Keratinocyte (primary cell): ENCODE results near the gene TLE7. TPM values are rescaled to one million over a fixed set of nuclear protein-coding genes. Genes with fewer than 3 reads are reported as not detected.

Experiments
- DNase-seq: peaks from one replicate; pipeline ENCODE4 v3.0.0-alpha.2; 2011; ENCODE audit warnings: low read depth, missing footprints, low spot score
- FAIRE-seq: peaks from 2 replicates; lab custom pipeline; 2011; peaks lifted over from hg19 to GRCh38; lab: Jason Lieb, UNC
- H2AFZ ChIP-seq: 2 replicates; pipeline ENCODE4 v1.6.0; 2012; ENCODE audit warnings: low read length, control low read depth, inconsistent platforms; ENCODE audit not compliant: control insufficient read depth
- H3K27ac ChIP-seq: 2 replicates; pipeline ENCODE4 v1.5.1; 2011; ENCODE audit warnings: low read length; ENCODE audit not compliant: control insufficient read depth, insufficient read depth
- H3K27me3 ChIP-seq: 3 replicates; pipeline ENCODE4 v1.6.0; 2011; ENCODE audit warnings: low read length; ENCODE audit not compliant: control insufficient read depth, insufficient read depth; ENCODE audit errors: extremely low read depth
- H3K36me3 ChIP-seq, 2 experiments: 2 replicates in 1 of 2; 3 replicates in 1 of 2; pipeline ENCODE4 v1.5.1; 2011; ENCODE audit warnings: low read length in 2 of 2, mild to moderate bottlenecking in 1 of 2; ENCODE audit not compliant: control insufficient read depth in 2 of 2, insufficient read depth in 2 of 2; ENCODE audit errors: extremely low read depth in 1 of 2
- H3K4me1 ChIP-seq: 3 replicates; pipeline ENCODE4 v1.5.1; 2011; ENCODE audit warnings: low read length; ENCODE audit not compliant: control insufficient read depth, insufficient read depth; ENCODE audit errors: extremely low read depth
- H3K4me2 ChIP-seq: 3 replicates; pipeline ENCODE4 v1.6.0; 2011; ENCODE audit warnings: low read depth, low read length; ENCODE audit not compliant: control insufficient read depth, insufficient read depth; ENCODE audit errors: extremely low read depth
- H3K4me3 ChIP-seq, 3 experiments: fragments of 200-600 bp in 1 of 3; sonication (generic) in 1 of 3; 2 replicates in 2 of 3; 3 replicates in 1 of 3; pipeline ENCODE4 v1.5.1; 2011 to 2016; ENCODE audit warnings: low read length in 3 of 3, mild to moderate bottlenecking in 3 of 3, control low read depth in 2 of 3, inconsistent platforms in 1 of 3, low read depth in 1 of 3, mixed read lengths in 1 of 3, mixed run types in 1 of 3, moderate library complexity in 1 of 3; ENCODE audit not compliant: control insufficient read depth in 2 of 3, insufficient read depth in 2 of 3; ENCODE audit errors: extremely low read depth in 1 of 3
- H3K79me2 ChIP-seq: 2 replicates; pipeline ENCODE4 v1.6.0; 2012; ENCODE audit warnings: low read length; ENCODE audit not compliant: control insufficient read depth, insufficient read depth
- H3K9ac ChIP-seq: 3 replicates; pipeline ENCODE4 v1.6.0; 2011; ENCODE audit warnings: low read length; ENCODE audit not compliant: control insufficient read depth, insufficient read depth; ENCODE audit errors: extremely low read depth
- H3K9me1 ChIP-seq: 3 replicates; pipeline ENCODE4 v1.6.0; 2011; ENCODE audit warnings: low read length; ENCODE audit not compliant: control insufficient read depth, insufficient read depth; ENCODE audit errors: extremely low read depth
- H3K9me3 ChIP-seq: 2 replicates; pipeline ENCODE4 v1.5.1; 2012; ENCODE audit warnings: low read depth, low read length; ENCODE audit not compliant: control insufficient read depth
- H4K20me1 ChIP-seq: 3 replicates; pipeline ENCODE4 v1.6.0; 2011; ENCODE audit warnings: low read length; ENCODE audit not compliant: control insufficient read depth, insufficient read depth; ENCODE audit errors: extremely low read depth
- CTCF ChIP-seq, 3 experiments: IDR thresholded peaks in 1 of 3; conservative IDR thresholded peaks in 1 of 3; optimal IDR thresholded peaks in 1 of 3; 2 replicates in 2 of 3; 3 replicates in 1 of 3; pipeline versions ENCODE3 to v1.5.1; 2011; ENCODE audit warnings: low read length in 3 of 3, mild to moderate bottlenecking in 3 of 3, moderate library complexity in 2 of 3, control low read depth in 1 of 3, inconsistent platforms in 1 of 3; ENCODE audit not compliant: insufficient read depth in 2 of 3; ENCODE audit errors: extremely low read depth in 1 of 3
- EZH2 ChIP-seq: IDR thresholded peaks from one replicate; pipeline ENCODE4 v1.6.1; 2012; ENCODE audit warnings: inconsistent platforms, mild to moderate bottlenecking, low read length, moderate library complexity
- dilution Hi-C: fragments of 300-500 bp; cut with MboI; formaldehyde crosslinking; loops from one replicate; pipeline ENCODE4 v1.7.0; 2020; ENCODE audit warnings: low sequenced_read_pairs; ENCODE audit not compliant: extremely low pct_ligation_motif_present
- polyA plus RNA-seq, 5 experiments: library from polyadenylated mRNA; depleted of rRNA in 3 of 5; stranded (reverse) in 3 of 5; stranded (forward) in 1 of 5; unstranded in 1 of 5; fragments of >200 nt; gene quantifications; 1 replicate in 1 of 5; 2 replicates in 3 of 5; 3 replicates in 1 of 5; pipeline versions ENCODE4 v1.2.1 to v1.2.3, GENCODE V29; 2011 to 2012; ENCODE audit warnings: missing spikeins in 2 of 5, low read depth in 1 of 5, low replicate concordance in 1 of 5

TLE7 gene
- polyA plus RNA-seq, 1 donor (not counting 4 experiments of a cell fraction or from before 2014, with no cell fraction given) = not detected

DNA sequence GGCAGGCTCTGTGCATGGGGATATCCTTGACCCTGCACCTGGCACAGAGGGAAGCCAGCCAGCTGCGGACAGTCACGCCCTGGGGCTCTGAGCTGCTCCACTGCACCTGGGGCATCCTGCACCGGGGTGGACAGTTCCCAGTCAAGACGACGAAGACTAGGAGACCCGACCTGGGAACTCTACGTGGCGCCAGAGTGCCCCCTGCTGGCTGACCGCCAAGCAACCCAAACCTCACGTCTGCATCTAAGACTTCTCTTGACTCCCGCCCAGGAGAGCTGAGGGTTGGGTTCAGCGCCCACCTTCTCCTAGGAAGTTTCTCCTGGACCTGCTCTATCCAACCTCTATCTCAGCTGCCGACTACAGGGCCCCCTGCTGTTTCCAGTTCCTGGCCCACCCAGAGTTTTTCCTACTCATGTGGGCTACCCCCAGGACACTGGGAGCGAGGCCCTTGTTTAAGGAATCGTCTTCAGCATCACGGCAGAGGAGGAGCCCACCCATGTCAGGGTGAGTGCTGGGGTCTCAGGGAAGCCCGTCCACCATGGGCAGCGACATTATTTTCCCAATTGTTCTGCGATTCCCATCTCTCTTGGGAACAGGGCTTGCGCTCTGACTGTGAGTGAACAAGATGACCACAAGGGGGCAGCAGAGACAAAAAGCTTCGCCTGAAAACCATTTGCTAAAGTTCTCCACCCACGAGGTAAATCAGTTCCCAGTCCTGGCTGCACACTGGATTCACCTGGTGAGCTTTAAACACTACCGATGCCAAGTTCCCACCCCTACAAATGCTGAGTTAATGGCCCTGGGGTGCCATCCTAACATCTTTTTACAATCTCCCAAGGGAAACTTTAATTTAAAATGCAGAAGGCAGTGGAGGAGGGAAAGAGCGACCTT, 29.3 kb downstream of the TLE7 start:
- Histone ChIP-seq H3K9me1 (no peaks in the 10 kb centered on the region), H3K9me3 (no peaks in the 10 kb centered on the region), H3K79me2 (no peaks in the 10 kb centered on the region), H3K9ac (no peak overlapping the region), H3K4me2 (peak overlapping the region; percentile 22), H4K20me1 (no peaks in the 10 kb centered on the region), H3K27ac (no peak overlapping the region), H2AFZ (no peak overlapping the region), H3K27me3 (peaks cover 9% of the 10 kb centered on the region), H3K4me3 (no peak overlapping the region), H3K36me3 (no peaks in the 10 kb centered on the region), H3K4me1 (no peaks in the 10 kb centered on the region)
- DNase-seq (no peak), FAIRE-seq (peak; percentile 94)
- TF ChIP-seq CTCF (optimal IDR thresholded peaks at IDR 0.05 in 1 of 3, IDR thresholded peaks at IDR 0.05 in 1 of 3, conservative IDR thresholded peaks at IDR 0.05 in 1 of 3; ENCODE audit: extremely low read depth in 1 of 3, insufficient read depth in 2 of 3, low read length in 3 of 3) = peak; percentile 72 to 79 (median 77)
- no peak for TF ChIP-seq EZH2
- dilution Hi-C loops = no loop called here

GRCh38 chr16:71410146-71410545, 31.7 kb downstream of the TLE7 start:
- no peak for FAIRE-seq

More at GRCh38 chr16:71410146-71410545, 31.7 kb downstream of the TLE7 start:
- no peak for TF ChIP-seq EZH2
- Histone ChIP-seq H3K27me3 (peaks cover 9% of the 10 kb centered on the region), H3K79me2 (no peaks in the 10 kb centered on the region), H4K20me1 (no peaks in the 10 kb centered on the region), H3K4me2 (no peak overlapping the region), H3K36me3 (no peaks in the 10 kb centered on the region), H3K9me3 (no peaks in the 10 kb centered on the region), H3K9me1 (no peaks in the 10 kb centered on the region), H2AFZ (no peak overlapping the region), H3K4me1 (no peaks in the 10 kb centered on the region), H3K4me3 (no peak overlapping the region), H3K27ac (no peak overlapping the region), H3K9ac (no peak overlapping the region)
- dilution Hi-C loops = no loop called here
- DNase-seq = no peak
